ENCODE measurements around the gene NIPAL4. TPM values are rescaled to one million over a fixed set of nuclear protein-coding genes. Genes with fewer than 3 reads are reported as not detected.

NIPAL4 gene
- total RNA-seq, 1 experiment from 2014 or later = 0.86 TPM

DNA sequence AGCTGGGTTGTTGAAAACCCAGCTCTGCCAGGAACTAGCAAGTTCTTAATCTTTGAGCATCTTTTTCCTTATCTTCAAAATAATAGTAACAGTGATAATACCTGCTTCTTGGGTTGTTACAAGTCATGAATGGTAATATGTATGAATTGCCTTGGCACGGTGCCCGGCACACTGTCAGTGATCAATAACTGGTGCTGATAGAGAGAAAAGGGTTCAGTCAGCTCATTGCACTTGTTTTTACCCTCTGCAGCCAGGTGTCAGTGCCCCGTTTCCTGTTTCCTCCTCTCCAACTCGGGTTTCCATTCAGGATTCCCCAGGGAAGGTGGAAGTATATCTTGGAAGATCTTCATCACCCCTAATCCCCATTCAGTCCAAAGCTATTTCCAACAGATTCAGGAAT, 15.8 kb upstream of the NIPAL4 start:
- H3K36me3 ChIP-seq (ENCODE audit: control insufficient read depth, insufficient read depth, low read length) = no peaks in the 10 kb centered on the region
- peaks cover 21% of the 10 kb centered on the region for H3K4me1 Mint-ChIP-seq (ENCODE audit: low read depth, unreplicated experiment)
- DNase-seq = no peak
- no peaks in the 10 kb centered on the region for H3K27me3 Mint-ChIP-seq (ENCODE audit: insufficient read depth, unreplicated experiment)
- peaks cover 9% of the 10 kb centered on the region for H3K9me3 Mint-ChIP-seq (ENCODE audit: unreplicated experiment)
- H3K36me3 Mint-ChIP-seq (ENCODE audit: insufficient read depth, unreplicated experiment) = no peaks in the 10 kb centered on the region
- H3K4me1 ChIP-seq = peaks cover 22% of the 10 kb centered on the region
- no peaks in the 10 kb centered on the region for H3K27me3 ChIP-seq (replicated peaks; ENCODE audit: control insufficient read depth, insufficient read depth, low read length)
- no peaks in the 10 kb centered on the region; the same call in 1 of the 2 replicates for H3K9me3 ChIP-seq
- TF ChIP-seq, protein P1, sequence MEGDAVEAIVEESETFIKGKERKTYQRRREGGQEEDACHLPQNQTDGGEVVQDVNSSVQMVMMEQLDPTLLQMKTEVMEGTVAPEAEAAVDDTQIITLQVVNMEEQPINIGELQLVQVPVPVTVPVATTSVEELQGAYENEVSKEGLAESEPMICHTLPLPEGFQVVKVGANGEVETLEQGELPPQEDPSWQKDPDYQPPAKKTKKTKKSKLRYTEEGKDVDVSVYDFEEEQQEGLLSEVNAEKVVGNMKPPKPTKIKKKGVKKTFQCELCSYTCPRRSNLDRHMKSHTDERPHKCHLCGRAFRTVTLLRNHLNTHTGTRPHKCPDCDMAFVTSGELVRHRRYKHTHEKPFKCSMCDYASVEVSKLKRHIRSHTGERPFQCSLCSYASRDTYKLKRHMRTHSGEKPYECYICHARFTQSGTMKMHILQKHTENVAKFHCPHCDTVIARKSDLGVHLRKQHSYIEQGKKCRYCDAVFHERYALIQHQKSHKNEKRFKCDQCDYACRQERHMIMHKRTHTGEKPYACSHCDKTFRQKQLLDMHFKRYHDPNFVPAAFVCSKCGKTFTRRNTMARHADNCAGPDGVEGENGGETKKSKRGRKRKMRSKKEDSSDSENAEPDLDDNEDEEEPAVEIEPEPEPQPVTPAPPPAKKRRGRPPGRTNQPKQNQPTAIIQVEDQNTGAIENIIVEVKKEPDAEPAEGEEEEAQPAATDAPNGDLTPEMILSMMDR (IDR thresholded peaks at IDR 0.05; ENCODE audit: insufficient read depth in 1 of 2, low read depth in 1 of 2, low read length in 1 of 2, severe bottlenecking in 1 of 2, unreplicated experiment in 1 of 2) = no peak
- H3K4me3 ChIP-seq (ENCODE audit: low read depth, low read length) = no peak overlapping the region
- BruUV-seq (replicated peaks) = no TSS peak
- CTCF ChIA-PET = no interaction called here
- POLR2A ChIA-PET = no interaction called here
- no peak overlapping the region for H3K4me3 Mint-ChIP-seq (ENCODE audit: unreplicated experiment)
- intact Hi-C loops (cut with micrococcal nuclease; ENCODE audit: unreplicated experiment) = no loop called here
- no peak overlapping the region for H3K27ac Mint-ChIP-seq (ENCODE audit: unreplicated experiment)

DNA sequence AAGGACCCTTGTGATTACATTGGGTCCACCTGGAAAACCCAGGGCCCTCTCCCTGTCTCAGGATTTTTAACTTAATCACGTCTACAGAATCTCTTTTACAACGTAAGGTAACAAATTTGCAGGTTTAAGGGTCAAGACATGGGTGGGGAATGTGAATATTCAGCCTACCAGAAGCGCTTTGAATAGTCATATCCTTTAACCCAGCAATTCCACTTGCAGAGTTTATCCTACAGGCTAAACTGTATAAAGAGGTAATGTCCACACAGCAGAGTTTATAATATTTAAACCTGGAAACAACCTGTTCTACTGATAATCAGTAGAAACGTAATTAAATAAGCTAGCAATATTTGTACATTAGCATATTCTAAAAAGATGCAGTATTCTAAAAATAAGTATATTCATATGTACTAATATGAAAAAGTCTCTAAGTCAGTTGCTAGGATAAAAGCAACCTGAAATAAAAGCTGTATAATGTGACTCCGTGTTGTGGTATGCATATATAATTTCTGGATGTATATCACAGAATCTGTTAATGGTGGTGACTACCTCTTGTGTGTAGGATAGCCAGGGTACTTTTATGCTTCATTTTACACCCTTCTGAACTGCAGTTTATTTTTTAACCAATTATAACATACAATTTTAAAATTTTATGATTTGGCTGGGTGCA, 14.1 kb upstream of the NIPAL4 start:
- Histone ChIP-seq H3K27me3 (replicated peaks; ENCODE audit: control insufficient read depth, insufficient read depth, low read length) (no peaks in the 10 kb centered on the region), H3K4me1 (peaks cover 24% of the 10 kb centered on the region), H3K9me3 (no peaks in the 10 kb centered on the region), H3K36me3 (ENCODE audit: control insufficient read depth, insufficient read depth, low read length) (no peaks in the 10 kb centered on the region), H3K4me3 (ENCODE audit: low read depth, low read length) (no peak overlapping the region)
- ChIA-PET POLR2A (no interaction called here), CTCF (no interaction called here)
- Mint-ChIP-seq H3K27me3 (ENCODE audit: insufficient read depth, unreplicated experiment) (no peaks in the 10 kb centered on the region), H3K36me3 (ENCODE audit: insufficient read depth, unreplicated experiment) (no peaks in the 10 kb centered on the region), H3K9me3 (ENCODE audit: unreplicated experiment) (no peaks in the 10 kb centered on the region), H3K4me1 (ENCODE audit: low read depth, unreplicated experiment) (peaks cover 21% of the 10 kb centered on the region), H3K4me3 (ENCODE audit: unreplicated experiment) (no peak overlapping the region), H3K27ac (ENCODE audit: unreplicated experiment) (no peak overlapping the region)
- no peak for DNase-seq
- intact Hi-C loops (cut with micrococcal nuclease; ENCODE audit: unreplicated experiment) = no loop called here
- BruUV-seq (replicated peaks) = no TSS peak
- TF ChIP-seq, protein P1 (IDR thresholded peaks at IDR 0.05; ENCODE audit: insufficient read depth in 1 of 2, low read depth in 1 of 2, low read length in 1 of 2, severe bottlenecking in 1 of 2, unreplicated experiment in 1 of 2) = no peak

DNA sequence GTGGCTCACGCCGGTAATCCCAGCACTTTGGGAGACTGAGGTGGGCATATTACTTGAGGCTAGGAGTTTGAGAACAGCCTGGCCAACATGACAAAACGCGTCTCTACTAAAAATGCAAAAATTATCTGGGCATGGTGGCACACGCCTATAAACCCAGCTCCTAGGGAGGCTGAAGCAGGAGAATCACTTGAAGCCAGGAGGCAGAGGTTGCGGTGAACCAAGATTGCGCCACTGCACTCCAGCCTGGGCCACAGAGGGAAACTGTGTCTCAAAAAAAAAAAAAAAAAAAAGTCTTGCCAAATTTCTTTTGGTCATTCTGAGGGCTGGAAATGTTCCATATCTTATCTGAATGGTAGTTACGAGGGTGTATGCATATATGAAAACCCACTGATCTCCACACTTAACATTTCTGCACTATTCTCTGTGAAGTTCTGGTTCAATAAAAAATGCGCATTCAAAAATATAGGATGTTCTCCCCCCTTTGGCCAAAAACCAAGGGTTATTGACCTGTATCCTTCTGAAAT, 13.5 kb upstream of the NIPAL4 start:
- Mint-ChIP-seq H3K9me3 (ENCODE audit: unreplicated experiment) (no peaks in the 10 kb centered on the region), H3K4me1 (ENCODE audit: low read depth, unreplicated experiment) (peaks cover 21% of the 10 kb centered on the region), H3K27me3 (ENCODE audit: insufficient read depth, unreplicated experiment) (no peaks in the 10 kb centered on the region), H3K36me3 (ENCODE audit: insufficient read depth, unreplicated experiment) (no peaks in the 10 kb centered on the region), H3K27ac (ENCODE audit: unreplicated experiment) (peak overlapping the region; percentile 14), H3K4me3 (ENCODE audit: unreplicated experiment) (no peak overlapping the region)
- Histone ChIP-seq H3K4me1 (peaks cover 24% of the 10 kb centered on the region), H3K4me3 (ENCODE audit: low read depth, low read length) (no peak overlapping the region), H3K36me3 (ENCODE audit: control insufficient read depth, insufficient read depth, low read length) (no peaks in the 10 kb centered on the region), H3K27me3 (replicated peaks; ENCODE audit: control insufficient read depth, insufficient read depth, low read length) (no peaks in the 10 kb centered on the region), H3K9me3 (no peaks in the 10 kb centered on the region)
- BruUV-seq (replicated peaks) = no TSS peak
- TF ChIP-seq, protein P1 (IDR thresholded peaks at IDR 0.05; ENCODE audit: insufficient read depth in 1 of 2, low read depth in 1 of 2, low read length in 1 of 2, severe bottlenecking in 1 of 2, unreplicated experiment in 1 of 2) = no peak
- DNase-seq = no peak
- intact Hi-C loops (cut with micrococcal nuclease; ENCODE audit: unreplicated experiment) = no loop called here
- ChIA-PET CTCF (interaction anchor here (0.9 to 1.7 kb wide), 5 partner anchors 13 to 118 kb away, joined by 3 to 6 read pairs (median 3); partner anchors contain the start of gene NIPAL4), POLR2A (no interaction called here)
